Spleen (tissue), 7 donors: ENCODE measurements around the gene EMILIN1.

Experiments
- CTCF ChIP-seq, 11 experiments: fragments of 200-600 bp in 7 of 11; fragments of 450-650 bp in 4 of 11; sonication (generic) in 4 of 11; IDR thresholded peaks in 8 of 11; conservative IDR thresholded peaks in 3 of 11; 1 replicate in 7 of 11; 2 replicates in 4 of 11; pipeline versions ENCODE4 v1.4.0 to v1.8.0; 2016 to 2021; ENCODE audit warnings: antibody characterized with exemption in 11 of 11, inconsistent platforms in 4 of 11, mild to moderate bottlenecking in 1 of 11
- POLR2A ChIP-seq, 3 donors: fragments of 450-650 bp; IDR thresholded peaks; one replicate each; pipeline ENCODE4 v1.5.1; 2017; ENCODE audit warnings: antibody characterized with exemption in 3 of 3, mild to moderate bottlenecking in 1 of 3
- POLR2AphosphoS5 ChIP-seq, 3 donors: sonication (generic); formaldehyde crosslinking; IDR thresholded peaks; one replicate each; pipeline ENCODE4 v1.5.1; 2017; ENCODE audit warnings: antibody characterized with exemption in 3 of 3
- donor health status: DM: no; HTN: no; CAD: no; lungs with moderate emphysema.
- donor health status: DM: no; HTN: no; CAD: no.
- donor health status: DM: no; HTN: no; CAD: no.

DNA sequence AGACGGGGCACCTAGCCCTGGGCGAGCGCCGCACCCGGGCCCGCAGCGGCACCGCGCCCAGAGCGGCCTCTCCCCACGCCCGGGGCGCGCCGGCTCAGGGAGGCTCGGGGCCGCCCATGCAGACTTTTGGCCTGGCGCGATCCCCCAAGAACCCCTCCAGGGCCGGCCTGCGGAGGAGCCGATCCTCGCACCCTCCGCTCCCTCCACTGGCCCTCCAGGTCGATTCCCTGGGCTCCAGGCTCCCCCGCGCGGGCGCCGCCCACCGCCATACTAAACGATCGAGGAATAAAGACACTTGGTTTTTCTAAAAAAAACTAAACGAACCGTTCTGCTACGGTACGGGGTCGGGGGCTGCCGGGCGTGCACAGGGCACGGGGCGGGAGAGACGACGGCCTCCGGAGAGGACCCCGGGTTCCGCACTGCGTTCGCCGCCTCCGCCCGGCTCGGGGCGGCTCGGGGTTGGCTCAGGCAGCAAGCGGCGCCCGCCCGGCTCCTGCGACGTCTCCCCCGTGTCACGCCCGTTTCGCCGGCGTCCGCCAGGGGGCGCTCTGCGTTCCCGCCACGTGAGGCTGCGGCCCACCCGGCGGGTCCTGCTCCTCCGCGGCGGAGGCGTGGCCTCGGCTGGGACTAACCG, 7.8 kb downstream of the EMILIN1 start:
- TF ChIP-seq POLR2A (IDR thresholded peaks at IDR 0.05), result peak in 2 of 3 donors; percentile 37 to 55
- peak; percentile 84 to 91 (median 91) for TF ChIP-seq POLR2AphosphoS5 (IDR thresholded peaks at IDR 0.05)
- peak; percentile 84 to 99 (median 97) for TF ChIP-seq CTCF (IDR thresholded peaks at IDR 0.05 in 8 of 11, conservative IDR thresholded peaks at IDR 0.05 in 3 of 11)
